ENCODE measurements around the gene MAEA. TPM values are rescaled to one million over a fixed set of nuclear protein-coding genes. Genes with fewer than 3 reads are reported as not detected.

MAEA gene
- total and polyA plus RNA-seq, 8 donors = 28.6 to 74.7 (median 32.7) TPM

DNA sequence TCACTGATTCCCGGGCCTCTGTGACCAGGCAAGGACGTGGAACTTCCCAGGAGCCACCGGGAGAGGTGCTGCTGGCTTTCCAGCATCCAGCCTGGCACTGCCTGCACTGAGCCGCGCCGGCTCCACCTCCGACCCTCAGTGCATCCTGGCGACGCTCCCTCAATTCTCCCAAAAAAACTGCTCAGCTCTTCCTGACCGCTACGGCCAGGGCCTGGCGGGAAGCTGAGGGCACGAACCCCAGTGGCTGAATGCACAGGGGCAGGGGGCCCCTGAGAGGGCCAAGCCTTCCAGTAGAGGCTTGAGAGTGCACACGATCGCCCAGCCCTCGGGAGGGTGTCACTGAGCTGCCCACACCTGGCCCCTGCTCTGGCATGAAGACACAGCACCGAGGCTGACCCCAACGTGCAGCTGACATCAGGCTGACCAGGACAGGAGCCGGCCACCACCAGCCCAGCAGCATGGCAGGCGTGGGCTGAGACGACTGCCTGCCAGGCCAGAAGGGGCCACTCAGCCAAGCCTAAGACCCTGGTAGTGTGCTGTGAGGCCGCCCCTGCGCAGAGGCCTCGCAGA, 47.7 kb upstream of the MAEA start:
- FAIRE-seq (no peak), ATAC-seq (no peak), DNase-seq (peak in 3 of 6 donors; percentile 8 to 63 (median 52))
- intact Hi-C loops (cut with DNase I) = loop anchor here in 1 of 3 donors (10.0 kb wide), 1 partner anchor 107 kb away; no protein-coding TSS in a partner anchor
- WGBS, 2 donors = 70% methylated on average over 24 of the region's 24 CpGs
- Histone ChIP-seq H3K36me3 (peaks cover 4 to 21% (median 16%) of the 10 kb centered on the region in 3 donors), H3K27me3 (no peaks in the 10 kb centered on the region), H3K4me1 (peaks cover 26 to 47% (median 27%) of the 10 kb centered on the region in 3 donors), H3K27ac (no peak overlapping the region), H3K4me3 (no peak overlapping the region), H3K9me3 (no peaks in the 10 kb centered on the region)
- TF ChIP-seq, protein P1, sequence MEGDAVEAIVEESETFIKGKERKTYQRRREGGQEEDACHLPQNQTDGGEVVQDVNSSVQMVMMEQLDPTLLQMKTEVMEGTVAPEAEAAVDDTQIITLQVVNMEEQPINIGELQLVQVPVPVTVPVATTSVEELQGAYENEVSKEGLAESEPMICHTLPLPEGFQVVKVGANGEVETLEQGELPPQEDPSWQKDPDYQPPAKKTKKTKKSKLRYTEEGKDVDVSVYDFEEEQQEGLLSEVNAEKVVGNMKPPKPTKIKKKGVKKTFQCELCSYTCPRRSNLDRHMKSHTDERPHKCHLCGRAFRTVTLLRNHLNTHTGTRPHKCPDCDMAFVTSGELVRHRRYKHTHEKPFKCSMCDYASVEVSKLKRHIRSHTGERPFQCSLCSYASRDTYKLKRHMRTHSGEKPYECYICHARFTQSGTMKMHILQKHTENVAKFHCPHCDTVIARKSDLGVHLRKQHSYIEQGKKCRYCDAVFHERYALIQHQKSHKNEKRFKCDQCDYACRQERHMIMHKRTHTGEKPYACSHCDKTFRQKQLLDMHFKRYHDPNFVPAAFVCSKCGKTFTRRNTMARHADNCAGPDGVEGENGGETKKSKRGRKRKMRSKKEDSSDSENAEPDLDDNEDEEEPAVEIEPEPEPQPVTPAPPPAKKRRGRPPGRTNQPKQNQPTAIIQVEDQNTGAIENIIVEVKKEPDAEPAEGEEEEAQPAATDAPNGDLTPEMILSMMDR (IDR thresholded peaks at IDR 0.05) = no peak

DNA sequence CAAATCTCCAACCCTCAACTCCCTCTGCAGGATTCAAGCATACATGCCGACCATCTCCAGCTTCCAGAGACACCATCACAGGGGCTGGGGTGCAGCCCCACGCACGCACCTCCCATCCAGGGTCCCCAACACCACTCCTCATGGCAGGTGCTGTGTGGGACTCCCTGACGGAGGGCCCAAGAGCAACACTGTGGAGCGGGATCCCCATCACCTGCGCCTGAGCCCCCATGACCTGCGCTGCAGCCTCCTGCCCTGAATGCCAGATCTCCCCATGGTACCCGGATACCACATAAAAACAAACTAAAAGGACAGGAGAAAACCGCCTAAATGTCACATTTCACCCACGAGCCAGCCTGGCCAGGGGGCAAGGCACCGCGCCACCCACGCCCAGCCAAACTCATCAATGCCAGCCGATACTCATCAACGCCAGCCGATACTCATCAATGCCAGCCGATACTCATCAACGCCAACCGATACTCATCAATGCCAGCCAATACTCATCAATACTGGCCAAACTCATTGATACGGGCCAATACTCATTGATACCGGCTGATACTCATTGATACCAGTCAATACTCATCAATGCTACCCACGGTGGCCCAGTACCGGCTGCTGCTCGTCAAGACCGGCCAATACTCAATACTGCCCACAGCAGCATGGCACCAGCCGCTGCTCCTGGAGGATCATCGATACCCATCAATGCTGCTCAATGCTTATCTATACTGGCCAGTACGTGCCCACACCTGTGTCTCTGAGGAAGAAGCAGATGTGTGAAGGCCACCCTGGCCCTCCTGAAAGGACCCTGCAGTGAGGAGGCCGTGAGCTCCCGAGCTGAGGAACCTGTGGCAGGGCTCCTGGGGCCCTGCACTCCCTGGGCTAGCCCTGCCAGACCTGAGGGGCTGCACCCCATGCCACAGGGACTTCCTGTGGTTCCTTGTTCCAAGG, 46.9 kb upstream of the MAEA start:
- TF ChIP-seq, protein P1 (IDR thresholded peaks at IDR 0.05) = no peak
- intact Hi-C loops (cut with DNase I) = loop anchor here in 1 of 3 donors (10.0 kb wide), 1 partner anchor 108 kb away; no protein-coding TSS in a partner anchor
- Histone ChIP-seq H3K9me3 (no peaks in the 10 kb centered on the region), H3K4me3 (no peak overlapping the region), H3K27me3 (no peaks in the 10 kb centered on the region), H3K27ac (peak overlapping the region in 1 of 4 donors; percentile 27), H3K4me1 (peaks cover 26 to 47% (median 28%) of the 10 kb centered on the region in 3 donors), H3K36me3 (peaks cover 4 to 20% (median 16%) of the 10 kb centered on the region in 3 donors)
- no peak for FAIRE-seq
- DNase-seq = peak in 2 of 6 donors; percentile 11 to 50
- 86 to 87% methylated on average over 30 of the region's 30 CpGs for WGBS, 2 donors
- no peak for ATAC-seq

- Histone ChIP-seq H3K27ac (peak overlapping the region in 1 of 4 donors; percentile 27), H3K9me3 (no peaks in the 10 kb centered on the region)
- intact Hi-C loops (cut with DNase I) = loop anchor here in 1 of 3 donors (10.0 kb wide), 1 partner anchor 109 kb away; no protein-coding TSS in a partner anchor
Observed at GRCh38 chr4:1243451-1244080, 46.1 kb upstream of the MAEA start.

More at GRCh38 chr4:1243451-1244080, 46.1 kb upstream of the MAEA start:
- Histone ChIP-seq H3K36me3 (peaks cover 4 to 15% (median 11%) of the 10 kb centered on the region in 3 donors), H3K27me3 (no peaks in the 10 kb centered on the region), H3K4me3 (peak overlapping the region in 2 of 4 donors; percentile 95 to 96), H3K4me1 (peaks cover 26 to 47% (median 28%) of the 10 kb centered on the region in 3 donors)
- FAIRE-seq = no peak
- TF ChIP-seq, protein P1 (IDR thresholded peaks at IDR 0.05) = peak in 1 of 4 donors; percentile 5
- 39 to 43% methylated on average over 15 of the region's 15 CpGs for WGBS, 2 donors
- ATAC-seq = no peak
- DNase-seq = peak in 4 of 6 donors; percentile 19 to 80 (median 51)

Measured in pancreas (tissue), 10 donors.